Epithelial cell of esophagus (primary cell): ENCODE results near the gene TENM4.
A peak's percentile ranks its signal among the peaks of the same experiment; 100 is the strongest.

Source experiments
- DNase-seq: peaks from one replicate; pipeline ENCODE4 v3.0.0; 2010; ENCODE audit warnings: low read depth
- H3K4me3 ChIP-seq: 2 replicates; pipeline ENCODE4 v1.5.1; 2011; ENCODE audit warnings: mild to moderate bottlenecking, low read length, control low read depth
- TF ChIP-seq, protein P1 (sequence below): IDR thresholded peaks from 2 replicates; pipeline ENCODE4 v1.5.1; 2011; ENCODE audit warnings: low read depth, mild to moderate bottlenecking, low read length, control low read depth, inconsistent platforms; ENCODE audit not compliant: insufficient read depth; ENCODE audit errors: missing control alignments

TENM4 gene

DNA sequence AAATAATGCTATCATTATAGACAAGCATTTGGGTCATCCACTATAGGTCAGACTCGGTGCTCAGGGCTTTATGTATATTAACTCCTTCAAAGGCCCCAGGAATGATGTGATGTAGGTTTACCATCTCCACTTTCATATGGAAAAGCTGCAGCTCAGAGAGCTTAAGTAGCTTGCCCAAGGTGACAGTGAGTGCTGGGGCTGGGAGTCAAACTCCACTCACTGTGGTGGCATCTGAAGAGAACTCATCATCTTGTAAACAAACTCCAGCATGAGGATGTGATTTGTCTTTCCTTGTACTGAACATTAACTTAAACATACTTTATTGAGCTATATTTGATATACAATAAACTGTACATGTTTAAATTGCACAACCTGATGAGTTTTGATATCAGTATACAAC lies 25.4 kb downstream of the TENM4 start:
- TF ChIP-seq, protein P1, sequence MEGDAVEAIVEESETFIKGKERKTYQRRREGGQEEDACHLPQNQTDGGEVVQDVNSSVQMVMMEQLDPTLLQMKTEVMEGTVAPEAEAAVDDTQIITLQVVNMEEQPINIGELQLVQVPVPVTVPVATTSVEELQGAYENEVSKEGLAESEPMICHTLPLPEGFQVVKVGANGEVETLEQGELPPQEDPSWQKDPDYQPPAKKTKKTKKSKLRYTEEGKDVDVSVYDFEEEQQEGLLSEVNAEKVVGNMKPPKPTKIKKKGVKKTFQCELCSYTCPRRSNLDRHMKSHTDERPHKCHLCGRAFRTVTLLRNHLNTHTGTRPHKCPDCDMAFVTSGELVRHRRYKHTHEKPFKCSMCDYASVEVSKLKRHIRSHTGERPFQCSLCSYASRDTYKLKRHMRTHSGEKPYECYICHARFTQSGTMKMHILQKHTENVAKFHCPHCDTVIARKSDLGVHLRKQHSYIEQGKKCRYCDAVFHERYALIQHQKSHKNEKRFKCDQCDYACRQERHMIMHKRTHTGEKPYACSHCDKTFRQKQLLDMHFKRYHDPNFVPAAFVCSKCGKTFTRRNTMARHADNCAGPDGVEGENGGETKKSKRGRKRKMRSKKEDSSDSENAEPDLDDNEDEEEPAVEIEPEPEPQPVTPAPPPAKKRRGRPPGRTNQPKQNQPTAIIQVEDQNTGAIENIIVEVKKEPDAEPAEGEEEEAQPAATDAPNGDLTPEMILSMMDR, result no peak
- no peak overlapping the region for H3K4me3 ChIP-seq
- peak; percentile 33 for DNase-seq

DNA sequence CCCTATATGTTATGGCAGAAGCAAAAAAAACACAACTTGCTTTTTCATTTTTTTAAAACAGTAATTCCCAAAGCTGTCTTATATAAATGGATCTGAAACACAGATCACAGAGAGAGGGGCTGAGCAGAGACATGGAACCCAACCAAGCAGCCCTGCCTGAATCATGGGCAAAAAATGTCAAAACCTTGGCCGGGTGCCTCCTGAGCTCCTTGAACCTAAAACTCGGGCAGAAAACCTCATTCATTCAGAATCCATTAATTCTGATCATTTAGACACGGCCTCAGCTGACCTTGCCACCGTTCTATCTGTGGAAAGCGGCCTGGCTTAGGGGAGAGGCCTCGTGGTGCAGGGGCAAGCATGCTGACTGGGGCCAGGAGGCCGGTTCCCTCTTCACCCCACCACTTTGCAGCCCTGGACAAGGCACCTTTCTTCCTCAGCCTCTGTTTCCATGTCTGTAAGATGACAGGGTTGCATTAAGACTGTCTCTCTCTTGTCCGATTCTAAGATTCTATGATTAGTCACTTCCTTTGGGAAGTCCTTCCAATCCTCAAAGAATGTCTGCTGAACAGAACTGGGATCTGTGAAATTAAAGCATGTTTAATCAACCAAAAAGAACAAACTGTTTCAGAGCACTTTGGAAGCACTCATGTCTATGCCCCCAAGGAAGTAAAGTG lies 26.0 kb downstream of the TENM4 start:
- peak; percentile 67 for DNase-seq
- no peak overlapping the region for H3K4me3 ChIP-seq
- TF ChIP-seq, protein P1, result no peak

DNA sequence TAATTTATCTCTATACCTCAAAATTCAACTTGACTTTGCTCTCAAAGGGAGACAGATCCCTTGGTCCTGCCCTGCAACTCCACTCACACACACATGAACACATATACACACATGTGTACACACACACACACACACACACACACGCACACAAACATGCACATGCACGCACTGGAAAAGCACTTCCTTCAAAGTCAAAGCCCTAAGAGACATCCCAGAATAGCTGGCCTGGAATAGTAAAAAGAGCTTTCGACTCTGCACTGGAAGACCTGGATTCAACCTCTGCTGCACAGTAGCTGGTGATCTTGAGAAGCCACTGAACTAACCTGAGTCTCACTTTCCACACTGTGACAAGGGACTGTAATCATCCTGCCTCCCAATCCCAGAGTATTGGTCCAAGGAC lies 26.8 kb downstream of the TENM4 start:
- DNase-seq, result no peak
- no peak overlapping the region for H3K4me3 ChIP-seq
- TF ChIP-seq, protein P1, result no peak

DNA sequence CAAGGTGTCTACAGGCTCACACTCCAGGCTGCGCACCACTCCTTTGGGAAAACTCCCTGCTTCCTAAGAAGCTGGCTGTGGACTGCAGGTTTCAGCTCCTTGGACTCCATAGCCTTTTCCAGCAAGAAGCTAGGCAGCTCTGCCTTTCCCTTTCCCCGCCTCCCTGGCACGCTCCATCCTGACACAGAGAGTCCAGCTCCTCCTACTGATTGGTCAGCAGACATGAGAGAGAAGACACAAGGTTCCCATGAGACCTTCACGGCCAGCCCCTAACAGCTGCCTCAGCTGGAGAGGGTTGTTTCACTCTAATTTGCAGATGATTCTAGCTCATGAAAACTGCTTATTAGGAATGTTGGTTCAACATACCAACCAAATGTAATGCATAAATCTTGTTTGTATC lies 27.6 kb downstream of the TENM4 start:
- H3K4me3 ChIP-seq, result no peak overlapping the region
- TF ChIP-seq, protein P1, result no peak
- DNase-seq, result peak; percentile 72

DNA sequence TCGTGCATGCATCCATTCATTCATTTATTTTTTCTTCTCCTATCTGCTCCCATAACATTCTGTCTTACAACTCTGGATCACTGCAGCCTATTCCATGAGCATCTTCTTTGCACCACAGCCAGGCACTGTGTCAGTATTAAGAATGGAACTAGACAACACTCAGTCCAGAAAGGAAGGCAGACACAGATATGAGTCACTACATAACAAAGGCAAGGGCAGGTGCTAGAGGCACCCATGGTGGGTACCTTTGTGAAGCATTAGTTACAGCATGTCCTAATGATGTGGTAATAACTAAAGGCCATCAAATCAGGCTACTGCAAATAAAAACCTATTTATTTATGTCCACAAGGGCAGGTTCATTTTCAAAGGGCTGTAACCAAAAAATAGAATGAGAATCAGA lies 28.1 kb downstream of the TENM4 start:
- DNase-seq, result peak; percentile 87
- TF ChIP-seq, protein P1, result no peak
- H3K4me3 ChIP-seq, result no peak overlapping the region

DNA sequence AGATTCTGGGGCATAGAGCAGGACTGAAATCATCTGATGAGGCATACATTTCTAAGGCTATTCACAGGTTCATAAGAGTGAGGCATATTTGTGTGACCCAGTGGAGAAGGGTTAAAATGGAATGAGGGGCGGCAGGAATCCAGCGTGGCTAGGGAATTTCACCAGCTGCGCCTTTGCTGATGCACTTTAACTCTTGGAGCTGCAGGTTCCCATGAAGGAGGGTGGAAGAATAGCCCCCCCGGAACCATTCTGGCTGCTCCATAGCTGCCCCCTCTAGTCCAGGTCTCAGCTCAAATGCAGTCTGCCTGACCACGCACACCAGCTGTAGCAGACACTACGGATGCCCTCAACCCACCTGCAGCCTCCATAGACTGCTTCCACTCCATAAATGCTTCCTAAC lies 31.5 kb downstream of the TENM4 start:
- DNase-seq, result no peak
- TF ChIP-seq, protein P1, result no peak
- no peak overlapping the region for H3K4me3 ChIP-seq

DNA sequence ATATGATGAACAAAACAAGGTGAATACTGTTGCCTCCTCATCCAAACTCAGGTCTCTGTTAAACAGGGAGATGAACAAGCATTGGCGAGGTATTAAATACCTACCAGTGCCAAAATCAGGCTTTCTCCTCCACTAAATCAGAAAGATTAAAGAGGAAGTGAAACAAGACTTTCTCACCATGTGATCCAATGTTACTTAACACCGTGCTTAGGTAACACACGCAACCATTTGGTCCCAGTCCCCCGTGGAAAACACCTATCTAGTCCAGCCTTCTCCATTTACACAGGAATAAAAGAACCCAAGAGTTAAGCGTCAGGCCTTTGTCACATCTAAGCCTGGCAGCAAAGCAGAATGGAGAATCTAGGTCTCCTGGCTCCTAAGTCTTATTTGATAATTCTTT lies 34.5 kb downstream of the TENM4 start:
- H3K4me3 ChIP-seq, result no peak overlapping the region
- TF ChIP-seq, protein P1, result no peak
- no peak for DNase-seq
